ENCODE measurements around the gene PLXNA1.

Gene PLXNA1

DNA sequence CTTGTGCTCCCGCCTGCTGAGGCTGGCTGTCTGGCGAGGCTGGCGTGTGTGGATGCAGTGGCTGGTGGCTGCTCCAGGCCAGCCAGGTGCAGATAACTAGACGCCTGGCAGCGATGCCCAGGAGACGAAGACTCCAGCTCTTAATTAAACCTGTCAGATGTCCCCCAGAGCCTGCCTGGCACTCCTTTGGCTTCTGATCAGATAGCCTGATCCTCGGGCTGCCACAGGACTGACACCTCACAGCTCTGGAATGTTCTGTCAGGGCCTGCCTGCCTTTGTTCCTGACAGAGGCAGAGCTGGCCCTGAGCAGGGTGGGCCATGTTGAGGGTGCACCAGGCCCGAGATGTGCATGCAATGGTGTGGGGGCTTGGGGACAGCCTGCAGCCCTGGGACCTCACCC, 36.5 kb downstream of the PLXNA1 start:
- DNase-seq (ENCODE audit: low spot score): no peak

DNA sequence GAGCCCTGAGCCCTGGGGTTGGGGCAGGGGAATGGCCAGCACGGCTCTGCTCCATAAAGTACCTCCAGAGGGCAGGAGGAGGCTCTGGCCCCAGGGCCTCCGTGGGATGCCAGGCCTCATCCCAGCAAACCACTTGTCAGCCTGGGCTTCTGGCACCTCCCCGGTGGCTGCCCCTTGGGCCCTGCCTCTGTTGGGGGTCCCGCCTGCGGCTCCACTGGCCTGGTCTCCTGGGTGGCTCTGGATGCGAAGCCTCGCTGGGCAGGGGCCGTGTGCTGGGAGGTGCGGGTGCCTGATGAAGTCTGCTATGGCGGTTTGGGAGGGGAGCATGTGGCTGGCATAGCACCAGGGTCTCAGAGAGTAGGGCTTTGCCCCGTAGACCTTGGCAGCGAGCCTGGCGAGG, 37.6 kb downstream of the PLXNA1 start:
- no peak for DNase-seq (ENCODE audit: low spot score)

DNA sequence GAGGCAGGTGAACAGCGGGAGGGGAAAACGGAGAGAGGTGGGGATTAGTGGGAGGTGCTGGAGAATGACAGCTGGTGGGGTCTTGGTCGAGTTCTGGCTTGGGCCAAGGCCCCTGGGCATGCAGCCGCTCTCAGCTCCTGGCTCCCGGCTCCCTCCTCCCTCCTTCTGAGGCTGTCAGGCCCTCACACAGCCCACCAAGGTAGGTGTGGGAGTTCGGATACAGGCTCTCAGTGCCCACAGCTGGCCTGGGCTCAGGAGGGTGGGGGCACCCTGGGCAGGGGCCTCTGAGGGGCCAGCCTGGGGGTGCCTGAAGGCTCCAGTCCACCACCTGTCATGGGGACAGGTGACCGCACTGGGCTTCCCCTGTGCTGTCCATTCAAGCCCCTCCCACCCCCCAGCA, 39.9 kb downstream of the PLXNA1 start:
- no peak for DNase-seq (ENCODE audit: low spot score)

DNA sequence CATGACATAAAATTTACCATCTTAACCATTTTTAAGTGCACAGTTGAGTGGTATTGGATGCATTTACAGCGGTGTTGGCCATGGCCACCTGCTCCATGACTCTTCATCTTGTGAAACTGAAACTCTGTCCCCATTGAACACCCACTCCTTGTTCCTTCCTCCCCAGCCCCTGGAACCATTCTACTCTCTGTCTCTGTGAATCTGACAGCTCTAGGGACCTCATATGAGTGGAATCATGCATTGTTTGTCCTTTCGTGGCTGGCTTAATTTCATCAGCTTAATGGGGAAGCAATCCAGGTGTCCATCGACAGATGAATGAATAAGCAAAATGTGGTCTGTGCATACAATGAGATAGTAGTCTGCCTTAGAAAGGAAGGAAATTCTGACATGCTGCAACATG, 42.5 kb downstream of the PLXNA1 start:
- no peak for DNase-seq (ENCODE audit: low spot score)

DNA sequence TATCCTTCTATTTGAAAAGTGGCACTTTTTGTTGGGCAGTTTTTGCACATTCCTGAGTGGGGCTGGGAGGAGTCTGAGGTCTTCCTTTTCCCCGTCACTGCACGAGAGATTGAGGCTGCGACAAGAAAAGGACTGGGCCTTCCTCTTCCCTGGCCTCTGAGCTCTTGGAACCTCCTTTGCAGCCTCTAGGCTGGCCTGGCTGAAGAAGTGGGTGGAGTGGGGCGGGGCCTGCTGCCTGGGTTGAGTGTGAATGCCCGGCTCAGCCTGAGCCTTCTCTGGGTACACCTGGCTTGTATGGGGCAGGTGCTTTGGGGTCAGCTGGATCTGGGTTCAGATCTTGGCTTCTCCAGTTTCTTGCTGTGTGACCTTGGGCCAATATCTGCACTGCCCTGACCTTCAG, 43.1 kb downstream of the PLXNA1 start:
- DNase-seq (ENCODE audit: low spot score): no peak

DNA sequence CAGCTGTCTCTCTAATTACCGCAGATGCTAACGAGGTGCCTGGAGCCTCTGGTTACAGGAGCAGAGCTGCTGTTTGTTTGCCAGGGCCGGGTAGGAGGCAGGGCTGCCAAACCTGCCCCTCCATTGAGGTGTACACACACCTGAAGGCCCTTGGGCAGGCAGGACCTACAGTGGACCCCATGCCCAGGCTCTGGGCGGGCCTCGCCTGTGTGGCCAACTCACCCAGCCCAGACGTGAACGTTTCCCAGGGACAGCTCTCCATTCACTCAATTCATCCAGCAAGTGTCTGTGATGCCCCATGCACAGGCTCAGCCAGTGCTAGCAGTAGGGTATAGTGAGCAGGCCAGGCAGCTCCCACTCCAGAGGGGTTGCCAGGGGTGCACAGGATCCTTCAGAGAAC, 43.7 kb downstream of the PLXNA1 start:
- no peak for DNase-seq (ENCODE audit: low spot score)

DNA sequence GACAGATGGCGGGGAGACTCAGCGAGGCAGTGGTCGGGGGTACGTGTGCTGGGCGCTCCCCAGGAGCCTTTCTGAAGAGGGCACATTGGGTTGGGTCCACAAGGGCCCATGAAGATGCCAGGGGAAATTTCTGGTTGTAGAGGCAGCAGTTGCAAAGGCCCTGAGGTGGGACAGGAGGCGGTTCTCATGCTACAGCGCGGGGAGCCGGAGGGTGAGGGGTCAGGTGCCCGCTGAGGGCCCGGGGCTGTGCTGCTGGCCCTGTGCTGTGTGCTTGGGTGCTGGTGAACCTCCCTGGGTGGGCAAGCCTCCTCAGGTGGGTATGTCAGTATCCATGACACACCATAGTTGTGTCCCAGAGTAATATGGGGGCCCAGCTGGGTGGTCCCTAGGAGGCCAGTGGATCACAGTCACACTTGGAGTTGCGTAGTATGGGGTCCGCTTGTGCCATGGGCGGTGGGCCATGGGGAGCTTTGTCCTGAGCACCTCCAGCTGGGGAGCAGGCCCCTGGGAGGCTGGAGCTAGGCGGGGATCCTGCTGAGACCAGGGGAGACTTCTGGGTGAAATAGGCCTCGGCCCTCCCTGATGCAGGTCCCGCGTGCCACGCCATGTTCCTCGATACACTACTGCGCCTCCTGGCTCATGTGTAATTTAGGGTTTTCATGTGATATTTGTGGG, 44.3 kb downstream of the PLXNA1 start:
- DNase-seq (ENCODE audit: low spot score): no peak

DNA sequence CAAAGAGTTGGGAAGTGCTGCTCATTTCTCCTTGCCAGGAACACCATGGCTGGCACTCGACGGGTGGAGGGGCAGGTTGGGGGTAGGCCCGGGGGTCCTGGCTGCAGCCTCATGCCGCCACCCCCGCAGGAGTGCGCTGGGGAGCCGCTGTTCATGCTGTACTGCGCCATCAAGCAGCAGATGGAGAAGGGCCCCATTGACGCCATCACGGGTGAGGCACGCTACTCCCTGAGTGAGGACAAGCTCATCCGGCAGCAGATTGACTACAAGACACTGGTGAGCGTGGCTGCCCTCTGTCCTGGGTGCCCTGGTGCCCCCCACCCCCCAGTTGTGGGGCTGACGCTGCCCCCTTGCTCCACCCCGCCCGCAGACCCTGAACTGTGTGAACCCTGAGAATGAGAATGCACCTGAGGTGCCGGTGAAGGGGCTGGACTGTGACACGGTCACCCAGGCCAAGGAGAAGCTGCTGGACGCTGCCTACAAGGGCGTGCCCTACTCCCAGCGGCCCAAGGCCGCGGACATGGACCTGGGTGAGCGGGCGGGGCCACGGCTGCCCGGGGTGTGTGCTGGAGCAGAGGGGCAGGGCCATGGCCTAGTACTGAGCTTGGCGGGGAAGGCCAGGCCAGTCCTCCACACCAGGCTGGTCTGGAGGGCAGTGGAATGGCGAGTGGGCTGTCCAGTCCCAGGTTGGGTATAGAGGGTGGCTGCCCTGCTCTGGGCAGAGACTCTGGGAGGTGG, 45.1 kb downstream of the PLXNA1 start:
- DNase-seq (ENCODE audit: low spot score): no peak

DNA sequence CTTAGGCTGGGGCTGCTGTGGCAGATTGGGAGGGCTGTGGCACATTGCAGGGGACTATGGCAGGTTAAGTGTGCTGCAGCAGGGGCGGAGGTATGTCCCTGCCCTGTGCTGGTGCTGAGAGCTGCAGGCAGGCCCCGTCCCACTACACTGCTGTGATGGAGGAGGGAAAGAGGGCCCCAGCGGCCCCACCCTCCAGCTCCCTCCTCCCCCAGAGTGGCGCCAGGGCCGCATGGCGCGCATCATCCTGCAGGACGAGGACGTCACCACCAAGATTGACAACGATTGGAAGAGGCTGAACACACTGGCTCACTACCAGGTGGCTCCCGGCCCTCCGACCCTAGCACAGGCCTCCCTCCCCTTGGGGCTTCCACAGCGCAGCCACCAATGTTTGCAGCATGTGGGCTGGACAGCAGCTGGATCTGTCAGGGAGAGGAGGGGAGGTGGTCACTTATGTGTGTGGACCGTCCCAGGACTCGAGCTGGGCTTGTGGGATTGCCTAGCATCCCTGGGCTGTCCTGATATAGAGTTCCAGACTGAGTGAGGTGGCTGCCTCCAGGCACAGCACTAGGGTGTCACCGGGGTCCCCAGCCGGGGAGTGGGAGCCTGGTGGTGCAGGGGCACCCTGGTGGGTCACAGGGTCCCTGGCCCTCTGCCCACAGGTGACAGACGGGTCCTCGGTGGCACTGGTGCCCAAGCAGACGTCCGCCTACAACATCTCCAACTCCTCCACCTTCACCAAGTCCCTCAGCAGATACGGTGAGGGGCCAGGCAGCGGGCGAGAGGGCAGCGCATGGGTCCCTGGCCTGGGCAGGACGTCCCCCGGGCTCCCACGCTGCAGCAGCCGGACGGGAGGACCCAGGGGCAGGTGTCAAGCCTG, 46.1 kb downstream of the PLXNA1 start:
- no peak for DNase-seq (ENCODE audit: low spot score)

DNA sequence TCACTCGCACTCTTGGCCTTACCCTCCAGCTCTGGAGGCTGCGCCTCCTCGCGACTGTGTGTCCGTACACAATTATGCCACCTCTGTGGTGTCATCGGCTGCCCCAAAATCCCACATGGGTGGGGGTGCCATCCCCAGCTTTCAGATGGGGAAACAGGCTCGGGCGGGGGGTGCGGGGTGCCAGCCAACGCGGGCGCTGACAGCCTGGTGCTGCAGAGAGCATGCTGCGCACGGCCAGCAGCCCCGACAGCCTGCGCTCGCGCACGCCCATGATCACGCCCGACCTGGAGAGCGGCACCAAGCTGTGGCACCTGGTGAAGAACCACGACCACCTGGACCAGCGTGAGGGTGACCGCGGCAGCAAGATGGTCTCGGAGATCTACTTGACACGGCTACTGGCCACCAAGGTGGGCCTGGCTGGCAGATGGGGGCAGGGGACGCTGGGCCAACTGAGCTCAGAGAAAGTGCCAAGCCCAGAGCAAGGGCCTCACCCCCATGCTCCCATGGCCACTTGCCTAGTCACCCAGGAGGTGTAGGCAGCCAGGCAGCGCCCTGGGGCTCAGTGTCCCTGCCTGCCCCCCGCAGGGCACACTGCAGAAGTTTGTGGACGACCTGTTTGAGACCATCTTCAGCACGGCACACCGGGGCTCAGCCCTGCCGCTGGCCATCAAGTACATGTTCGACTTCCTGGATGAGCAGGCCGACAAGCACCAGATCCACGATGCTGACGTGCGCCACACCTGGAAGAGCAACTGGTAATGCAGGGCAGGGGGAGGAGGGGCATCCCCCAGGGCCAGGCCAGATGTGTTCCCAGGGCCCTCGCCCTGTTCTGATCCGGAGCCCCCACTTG, 47.0 kb downstream of the PLXNA1 start:
- DNase-seq (ENCODE audit: low spot score): no peak

DNA sequence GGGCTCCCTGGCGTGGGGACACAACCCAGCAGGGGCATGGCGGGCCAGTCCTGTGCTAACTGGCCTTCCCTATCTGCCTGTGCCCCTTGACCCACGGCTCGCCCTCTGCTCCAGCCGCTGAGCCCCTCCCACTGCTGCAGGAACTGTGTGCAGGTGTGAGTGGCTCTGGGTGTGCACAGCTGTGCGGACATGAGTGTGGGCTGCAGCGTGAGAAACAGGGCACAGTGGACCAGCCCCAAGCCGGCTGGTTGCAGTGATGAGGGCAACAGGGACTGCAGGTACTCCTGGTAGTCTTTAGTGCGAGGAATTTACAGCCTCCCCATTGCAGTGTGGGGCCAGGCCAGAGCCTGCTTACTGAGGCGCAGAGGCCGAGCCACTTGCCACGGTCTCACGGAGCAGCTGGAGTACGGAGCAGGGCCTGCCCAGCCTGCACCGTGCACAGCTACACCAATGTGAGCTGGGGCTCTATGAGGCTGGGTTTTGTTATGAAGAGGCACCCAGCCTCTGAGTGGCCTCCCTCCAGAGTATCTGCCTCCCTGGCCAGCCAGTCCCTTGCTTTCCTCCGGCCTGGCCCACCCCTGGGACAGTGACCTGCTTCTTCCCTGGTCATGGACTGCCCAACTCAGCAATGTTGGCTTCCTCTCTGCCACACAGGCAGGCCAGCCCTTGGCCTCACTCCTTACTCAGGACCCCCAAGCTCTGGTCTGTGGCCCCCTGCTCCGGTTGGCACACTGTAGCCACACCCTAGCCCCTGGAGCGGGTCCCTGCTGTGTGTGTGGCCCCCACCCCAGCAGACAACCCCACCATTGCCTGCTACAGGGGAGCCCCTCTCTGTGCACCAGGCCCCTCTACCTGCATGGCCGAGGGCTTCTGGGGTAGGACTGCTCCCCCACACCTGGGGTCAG, 47.8 kb downstream of the PLXNA1 start:
- no peak for DNase-seq (ENCODE audit: low spot score)

DNA sequence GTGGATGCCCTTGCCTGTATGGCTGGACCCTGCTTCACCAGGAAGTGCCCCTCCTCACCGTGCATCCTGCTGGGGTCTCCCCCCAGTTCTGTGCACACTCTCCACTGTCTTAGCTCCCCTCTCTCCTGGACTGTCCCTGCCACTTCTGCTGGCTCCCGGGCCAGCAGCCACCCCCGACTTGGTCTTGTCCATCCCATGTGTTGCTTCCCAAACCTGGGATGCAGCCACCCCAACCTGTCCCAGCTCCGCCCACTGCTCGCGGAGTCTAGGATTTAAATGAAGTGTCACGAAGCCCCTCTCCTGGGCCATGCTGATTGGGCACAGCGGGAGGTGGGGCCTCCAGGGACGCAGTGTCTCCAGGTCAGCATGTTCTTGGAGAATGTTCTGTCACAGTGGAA, 48.5 kb downstream of the PLXNA1 start:
- DNase-seq (ENCODE audit: low spot score): no peak

DNA sequence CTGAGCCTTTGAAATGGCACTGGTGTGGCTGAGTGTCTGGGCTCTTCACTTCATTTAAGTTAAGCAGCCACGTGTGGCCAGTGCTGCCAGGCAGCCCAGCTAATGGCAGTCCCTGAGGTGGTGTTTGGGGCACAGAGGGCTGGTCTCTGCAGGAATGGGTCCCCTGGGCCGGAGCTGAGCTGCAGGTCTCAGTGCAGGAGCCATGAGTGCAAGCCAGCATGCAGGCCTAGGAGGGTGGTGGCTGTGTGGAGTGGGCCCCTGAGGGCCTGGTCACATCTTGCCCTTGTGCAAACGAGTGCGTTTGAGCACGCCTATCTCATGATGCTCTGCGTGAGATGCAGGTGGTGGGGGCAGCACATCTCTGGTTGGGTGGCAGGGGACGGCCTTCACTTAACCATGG, 48.9 kb downstream of the PLXNA1 start:
- DNase-seq (ENCODE audit: low spot score): no peak

DNA sequence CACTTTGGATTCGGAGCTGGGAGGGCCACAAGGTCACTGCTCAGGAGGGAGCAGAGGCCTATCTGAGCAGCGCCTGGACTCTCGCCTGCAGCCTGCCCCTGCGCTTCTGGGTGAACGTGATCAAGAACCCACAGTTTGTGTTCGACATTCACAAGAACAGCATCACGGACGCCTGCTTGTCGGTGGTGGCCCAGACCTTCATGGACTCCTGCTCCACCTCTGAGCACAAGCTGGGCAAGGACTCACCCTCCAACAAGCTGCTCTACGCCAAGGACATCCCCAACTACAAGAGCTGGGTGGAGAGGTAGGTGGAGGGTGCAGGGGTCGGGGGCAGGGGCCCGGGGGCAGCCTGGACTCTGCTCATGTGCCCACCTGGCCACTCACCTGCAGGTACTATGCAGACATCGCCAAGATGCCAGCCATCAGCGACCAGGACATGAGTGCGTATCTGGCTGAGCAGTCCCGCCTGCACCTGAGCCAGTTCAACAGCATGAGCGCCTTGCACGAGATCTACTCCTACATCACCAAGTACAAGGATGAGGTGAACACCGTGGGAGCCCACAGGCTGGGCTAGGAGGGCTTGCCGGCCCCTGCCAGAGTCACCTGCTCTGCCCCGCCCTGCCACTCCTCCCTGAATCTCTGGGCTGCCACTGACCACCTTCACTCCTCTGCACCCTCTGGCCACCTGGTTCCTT, 49.5 kb downstream of the PLXNA1 start:
- DNase-seq (ENCODE audit: low spot score): no peak

All from CD4-positive, alpha-beta T cell treated with Interleukin-2 at 100 ng/mL for 4 hours (primary cell).